HG03139 (cell line): ENCODE data around the gene SCRN1.

Experiments
- ATAC-seq: cut with Tn5 transposase; IDR thresholded peaks from one replicate; pipeline ENCODE4 v1.9.1; 2021; ENCODE audit not compliant: unreplicated experiment

Gene SCRN1, protein sequence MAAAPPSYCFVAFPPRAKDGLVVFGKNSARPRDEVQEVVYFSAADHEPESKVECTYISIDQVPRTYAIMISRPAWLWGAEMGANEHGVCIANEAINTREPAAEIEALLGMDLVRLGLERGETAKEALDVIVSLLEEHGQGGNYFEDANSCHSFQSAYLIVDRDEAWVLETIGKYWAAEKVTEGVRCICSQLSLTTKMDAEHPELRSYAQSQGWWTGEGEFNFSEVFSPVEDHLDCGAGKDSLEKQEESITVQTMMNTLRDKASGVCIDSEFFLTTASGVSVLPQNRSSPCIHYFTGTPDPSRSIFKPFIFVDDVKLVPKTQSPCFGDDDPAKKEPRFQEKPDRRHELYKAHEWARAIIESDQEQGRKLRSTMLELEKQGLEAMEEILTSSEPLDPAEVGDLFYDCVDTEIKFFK

DNA sequence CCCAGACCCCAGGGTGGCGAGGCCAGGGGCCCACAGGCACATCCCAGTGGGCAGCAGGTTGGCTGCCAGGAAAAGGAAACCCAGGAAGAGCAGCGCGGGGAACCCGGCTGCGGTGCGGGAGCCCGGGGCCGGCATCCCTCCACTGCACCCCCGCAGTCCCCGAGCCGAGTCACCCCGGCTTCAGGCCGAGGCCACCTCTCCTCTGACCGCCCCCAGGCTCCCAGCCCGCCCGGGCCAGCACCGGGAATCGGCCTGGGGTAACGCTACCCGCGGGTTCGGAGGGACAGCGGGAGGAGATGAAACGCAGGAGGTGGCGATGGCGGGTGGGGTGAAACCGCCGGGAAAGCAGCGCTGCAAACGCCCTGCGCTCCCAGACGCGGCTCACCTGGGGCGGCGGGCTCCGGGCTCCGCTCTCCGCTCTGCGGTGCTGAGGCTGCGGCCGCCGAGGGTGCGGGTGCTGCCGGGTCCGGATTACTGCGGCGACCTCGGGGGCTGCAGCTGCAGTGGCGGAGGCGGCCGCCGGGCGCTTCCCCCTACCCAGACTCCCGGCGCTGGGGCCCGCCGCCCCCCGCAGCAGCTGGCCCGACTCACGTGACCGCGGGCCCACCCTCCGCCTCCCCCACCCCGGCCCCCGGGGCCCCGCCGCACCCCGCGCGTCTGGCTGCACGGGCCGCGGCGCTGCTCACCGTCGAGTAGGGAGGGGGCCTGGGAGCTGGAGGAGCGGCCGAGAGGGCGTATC, at the start of gene SCRN1:
TSS of gene SCRN1 (minus strand) at position 545 of the 739 bp plus-strand sequence. CDS start 20,734 bp downstream, outside the sequence.
- ATAC-seq = no peak

DNA sequence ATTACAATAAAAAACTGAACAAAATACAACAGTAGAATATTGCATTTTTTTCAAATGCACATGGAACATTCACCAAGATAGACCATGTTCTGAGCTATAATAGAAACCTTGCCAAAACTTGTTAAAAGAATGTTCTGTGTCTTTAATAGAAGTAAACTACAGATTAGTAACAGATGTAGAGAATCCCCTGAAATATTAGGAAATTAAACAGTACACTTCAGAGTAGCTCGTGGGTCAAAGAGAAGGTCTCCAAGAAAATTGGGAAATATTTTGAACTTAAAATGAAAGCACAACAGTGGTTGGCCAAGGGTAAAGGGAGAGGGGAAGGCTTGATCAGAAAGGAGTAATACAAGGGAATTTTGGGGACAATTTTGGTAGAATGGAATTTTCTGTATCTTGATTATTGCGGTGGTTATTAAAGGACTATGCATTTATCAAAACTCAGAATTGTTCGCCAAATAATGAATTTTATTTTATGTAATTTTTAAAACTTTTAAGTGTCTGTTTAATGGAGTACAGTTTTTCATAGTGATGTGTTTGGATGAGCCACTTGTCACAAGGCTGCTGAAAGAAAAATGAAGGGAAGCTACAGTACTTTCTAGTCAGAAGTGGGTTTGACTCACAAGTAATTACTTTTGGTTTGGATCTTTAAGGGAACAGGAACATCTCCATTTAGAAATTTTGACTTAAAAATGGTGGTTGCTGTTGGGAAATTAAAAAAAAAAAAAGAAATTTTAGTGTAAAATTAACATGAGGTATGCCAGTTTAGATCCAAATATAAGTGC, 48.8 kb upstream of the SCRN1 start:
- no peak for ATAC-seq

DNA sequence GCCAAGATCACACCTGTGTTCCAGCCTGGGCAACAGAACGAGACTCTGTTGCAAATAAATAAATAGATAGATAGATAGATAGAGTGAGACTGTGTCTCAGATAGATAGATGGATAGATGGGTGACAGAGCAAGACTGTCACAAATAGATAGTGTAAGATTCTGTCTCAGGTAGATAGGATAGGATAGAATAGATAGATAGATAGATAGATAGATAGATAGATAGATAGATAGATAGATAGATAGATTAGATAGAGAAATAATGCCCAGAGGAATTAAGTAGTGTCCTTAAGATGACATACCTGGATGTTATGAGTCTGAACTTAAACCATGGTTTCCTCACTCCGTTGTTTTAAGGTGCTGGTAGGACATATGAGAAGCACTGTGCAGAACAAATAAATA, 46.6 kb upstream of the SCRN1 start:
- no peak for ATAC-seq

DNA sequence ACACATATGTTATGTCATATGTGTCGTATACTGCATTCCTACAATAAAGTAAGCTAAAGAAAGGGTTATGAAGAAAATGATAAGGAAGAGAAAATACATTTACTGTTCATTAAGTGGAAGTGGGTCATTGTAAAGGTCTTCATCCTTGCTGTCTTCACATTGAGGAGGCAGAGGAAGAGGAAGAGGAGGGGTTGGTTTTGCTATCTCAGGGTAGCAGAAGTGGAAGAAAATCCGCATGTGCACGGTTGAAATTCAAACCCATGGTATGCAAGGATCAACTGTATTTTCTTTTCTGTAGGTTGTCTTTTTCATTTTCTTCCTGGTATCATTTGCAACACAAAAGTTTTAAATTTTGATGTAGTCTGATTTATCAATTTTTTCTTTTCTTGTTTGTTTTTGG, 44.9 kb upstream of the SCRN1 start:
- no peak for ATAC-seq

DNA sequence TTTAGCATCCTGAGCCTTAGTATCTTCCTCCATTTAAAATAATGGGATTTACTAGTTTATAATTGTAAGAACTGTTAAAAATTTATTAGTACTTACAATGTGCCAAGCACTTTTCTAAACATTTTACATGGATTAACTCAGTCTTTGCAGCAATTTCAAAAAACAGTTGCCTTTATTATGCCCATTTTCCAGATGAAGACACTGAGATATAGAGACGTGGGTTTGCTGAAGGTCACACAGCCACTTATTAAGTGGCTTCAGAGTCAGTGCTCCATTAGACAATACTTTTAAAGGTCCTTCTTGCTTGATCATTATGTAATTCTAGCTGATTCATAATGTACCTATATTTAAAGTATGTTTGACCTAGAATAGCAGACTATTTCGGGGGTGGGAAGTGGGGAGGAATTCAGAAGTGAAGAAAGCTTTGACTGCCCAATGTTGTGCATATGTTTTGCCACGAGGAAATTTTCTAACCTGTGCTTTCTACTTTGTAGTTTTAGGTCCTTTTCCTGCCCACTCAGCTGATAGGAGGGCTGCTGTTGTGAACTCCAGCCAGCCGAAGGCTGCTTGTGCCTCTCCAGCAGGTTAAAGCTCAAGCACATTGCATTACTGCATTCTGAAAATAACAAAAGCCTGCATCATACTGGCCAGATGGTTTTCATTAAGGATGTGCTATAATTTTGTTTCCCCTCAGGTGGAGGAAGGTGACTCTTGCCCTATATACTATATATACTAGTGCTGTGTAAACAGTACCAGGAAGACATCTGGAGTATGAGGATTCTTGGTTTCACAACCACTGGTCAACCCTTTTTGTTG, 42.9 kb upstream of the SCRN1 start:
- no peak for ATAC-seq

DNA sequence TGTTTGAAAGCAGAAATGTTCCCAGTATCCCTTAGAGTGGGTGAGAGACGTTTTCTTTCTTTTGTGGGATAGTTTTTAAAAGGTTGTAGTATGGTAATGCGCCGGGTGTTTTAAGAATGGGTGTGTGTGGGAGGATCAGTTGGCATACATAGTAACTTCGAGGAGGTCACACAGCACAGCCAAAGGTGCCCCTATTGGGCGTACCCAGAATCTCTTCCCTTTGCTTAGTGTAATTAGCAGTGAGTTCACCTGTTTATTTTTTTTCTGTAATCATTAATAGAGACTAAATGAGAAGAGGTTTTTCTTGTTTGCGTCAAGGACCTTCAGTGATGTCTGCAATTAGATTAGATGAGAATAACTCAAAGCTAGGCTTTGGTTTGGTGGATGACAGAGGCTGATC, 40.1 kb upstream of the SCRN1 start:
- ATAC-seq = no peak

DNA sequence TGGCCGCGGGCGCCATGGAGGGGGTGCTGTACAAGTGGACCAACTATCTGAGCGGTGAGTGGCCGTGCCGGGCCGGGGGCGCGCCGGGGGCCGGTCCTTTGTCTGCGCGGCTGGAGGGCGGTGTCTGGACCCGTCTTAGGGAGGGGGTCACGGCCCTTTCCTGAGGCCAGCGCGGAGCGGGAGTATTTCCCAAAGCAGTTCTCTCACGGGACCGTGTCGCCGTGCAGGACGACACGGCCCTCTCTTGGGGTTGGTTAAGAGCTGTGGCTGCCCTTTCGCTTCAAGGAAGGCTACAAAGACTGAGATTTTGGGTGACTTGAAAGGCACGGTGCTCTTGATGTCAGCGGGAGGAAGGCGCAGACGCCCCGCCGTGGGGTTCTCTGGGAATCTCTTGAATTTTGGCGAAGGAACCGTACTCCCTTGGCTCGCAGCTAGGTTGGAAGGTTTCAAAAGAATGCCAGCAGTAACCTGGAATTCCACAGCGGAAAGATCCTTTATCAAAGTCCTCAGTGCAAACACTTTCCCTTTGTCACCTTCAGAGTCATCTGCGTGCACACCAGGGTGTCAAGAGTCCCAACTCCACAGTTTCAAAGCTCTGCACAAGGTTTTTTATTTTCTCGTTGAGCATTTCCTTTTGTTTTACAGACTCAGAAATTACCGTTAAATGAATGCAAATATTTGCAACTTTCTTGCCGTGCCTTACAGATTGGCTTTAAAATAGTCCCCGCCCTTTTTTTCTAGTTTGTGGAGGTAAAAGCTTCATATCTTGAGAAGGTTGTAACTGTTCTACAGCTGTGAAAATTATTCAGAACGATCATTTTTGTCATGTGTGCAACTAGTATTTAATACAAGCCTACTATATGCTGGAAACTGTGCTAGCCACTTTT, 39.4 kb upstream of the SCRN1 start:
- peak; percentile 3 for ATAC-seq

DNA sequence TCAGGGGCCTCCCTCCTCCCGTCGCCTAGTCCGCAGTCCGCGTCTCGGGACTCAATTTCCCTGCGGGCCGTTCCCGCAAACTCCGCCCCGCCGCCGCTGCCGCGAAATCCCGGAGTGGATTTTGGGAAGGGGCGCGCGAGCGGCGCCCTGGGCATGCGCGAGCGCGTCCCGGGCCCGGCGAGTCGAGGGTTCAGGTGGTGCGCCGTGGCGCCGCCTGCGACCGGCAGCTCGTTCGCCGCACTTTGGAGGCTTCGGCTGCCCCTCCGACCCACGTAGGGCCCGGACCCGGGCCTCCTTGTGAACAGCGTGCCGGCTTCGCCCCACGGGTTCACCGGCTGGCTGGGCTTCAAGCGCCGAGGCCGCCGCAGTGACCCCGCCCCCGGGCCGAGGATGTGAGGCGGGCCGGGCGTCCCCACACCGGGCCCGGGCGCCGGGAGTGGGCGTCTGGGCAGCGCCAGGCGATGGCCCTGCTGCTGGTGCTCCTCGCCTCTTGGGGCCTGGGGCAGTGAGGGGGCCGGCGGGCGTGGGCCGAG, 38.7 kb upstream of the SCRN1 start, which contains the start of gene PLEKHA8:
TSS of gene PLEKHA8 (plus strand) at position 197 of the 533 bp plus-strand sequence. CDS start 351 bp downstream, outside the sequence.
- ATAC-seq = peak; percentile 48

DNA sequence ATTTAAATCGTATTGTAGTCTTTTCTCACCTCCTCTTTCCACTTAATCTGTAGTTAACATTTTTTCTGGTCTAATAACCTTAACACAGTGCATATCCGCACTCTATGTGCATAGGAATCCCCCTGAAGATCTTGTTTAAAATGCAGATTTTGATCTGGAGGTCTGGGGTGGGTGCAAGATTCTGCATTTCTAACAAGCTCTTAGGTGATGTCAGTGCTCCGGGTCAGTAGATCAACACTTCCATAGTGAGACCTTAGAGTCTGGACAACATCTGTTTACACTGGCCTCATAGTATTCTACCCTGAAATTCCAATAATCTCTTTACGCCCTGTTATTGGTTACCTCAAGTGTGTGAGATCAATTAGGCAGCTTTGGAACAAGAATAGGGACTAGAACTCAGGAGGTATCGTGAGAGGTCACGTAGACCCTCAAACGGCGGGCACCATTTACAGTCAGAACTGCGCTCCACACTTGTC, 38.2 kb upstream of the SCRN1 start:
- peak; percentile 1 for ATAC-seq

DNA sequence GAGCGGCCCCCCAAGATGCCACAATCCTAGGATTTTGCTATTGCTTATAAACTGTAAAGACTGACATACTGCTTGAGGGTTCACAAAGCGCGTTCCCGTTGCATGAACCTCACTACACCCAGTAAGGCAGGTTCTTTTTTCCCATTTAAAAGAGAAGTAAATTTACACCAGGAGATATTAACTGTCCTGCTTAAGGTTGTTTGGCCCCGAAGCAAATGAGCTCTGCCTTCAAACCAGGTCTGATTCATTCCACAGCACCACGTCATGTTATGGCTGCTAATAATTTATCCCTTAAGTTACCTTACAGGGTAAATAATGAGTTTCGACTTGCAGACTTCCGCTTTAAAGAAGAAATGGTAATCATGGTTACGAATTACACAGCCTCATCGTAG, 37.5 kb upstream of the SCRN1 start:
- ATAC-seq = no peak

DNA sequence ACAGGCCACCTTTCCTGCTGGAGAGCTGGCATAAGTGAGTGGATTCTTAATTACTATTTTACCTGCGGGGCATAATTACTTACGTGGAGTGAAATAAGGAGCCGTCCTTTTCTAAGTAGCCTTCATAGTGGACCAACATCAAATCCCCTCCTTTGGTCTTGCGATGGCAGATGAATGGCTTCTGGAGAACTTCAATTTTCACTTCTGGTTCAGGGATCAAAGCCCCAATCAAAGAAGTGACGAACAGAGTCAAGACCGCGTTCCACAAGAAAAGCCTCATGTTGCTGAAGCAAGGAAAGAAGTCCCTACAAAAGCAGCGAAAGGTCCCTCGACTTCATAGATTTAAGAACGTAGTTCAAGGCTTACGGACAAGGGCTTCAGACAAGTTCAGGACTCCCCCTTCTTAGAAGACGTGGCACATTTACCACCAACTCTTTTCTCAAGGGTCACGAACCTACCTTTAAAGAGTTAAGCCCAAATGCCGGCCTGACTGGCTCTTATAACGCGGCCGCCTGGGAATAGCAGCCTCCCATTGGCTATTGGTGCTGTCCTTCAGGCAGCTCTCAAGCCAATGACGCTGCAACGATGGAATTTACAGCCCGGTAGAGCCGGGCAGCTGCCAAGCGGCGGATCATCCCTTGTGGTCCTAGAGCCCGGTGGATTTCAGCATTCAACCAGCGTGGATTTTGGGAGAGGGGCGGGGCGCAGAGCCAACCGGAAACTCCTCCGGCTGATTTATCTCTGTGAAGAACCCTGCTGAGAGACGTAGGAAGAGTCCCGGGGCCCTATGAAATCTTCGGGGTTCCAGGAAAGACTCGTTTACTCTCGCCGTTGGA, 36.8 kb upstream of the SCRN1 start, which contains the start of gene FKBP14:
TSS of gene FKBP14 (minus strand) at position 474 of the 836 bp plus-strand sequence. CDS start at position 280, 194 bp downstream.
- peak; percentile 76 for ATAC-seq

DNA sequence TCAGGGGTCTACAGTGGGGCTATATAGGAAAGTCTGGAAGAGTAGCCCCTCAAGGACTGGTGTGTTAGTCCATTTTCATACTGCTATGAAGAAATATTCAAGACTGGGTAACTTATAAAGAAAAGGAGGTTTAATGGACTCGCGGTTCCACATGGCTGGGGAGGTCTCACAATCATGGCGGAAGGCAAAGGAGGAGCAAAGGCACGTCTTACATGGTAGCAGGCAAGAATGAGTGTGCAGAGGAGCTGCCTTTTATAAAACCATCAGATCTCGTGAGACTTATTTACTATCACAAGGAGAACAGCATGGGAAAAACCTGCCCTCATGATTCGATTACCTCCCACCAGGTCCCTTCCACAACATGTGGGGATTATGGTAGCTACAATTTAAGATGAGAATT, 33.9 kb upstream of the SCRN1 start:
- no peak for ATAC-seq

DNA sequence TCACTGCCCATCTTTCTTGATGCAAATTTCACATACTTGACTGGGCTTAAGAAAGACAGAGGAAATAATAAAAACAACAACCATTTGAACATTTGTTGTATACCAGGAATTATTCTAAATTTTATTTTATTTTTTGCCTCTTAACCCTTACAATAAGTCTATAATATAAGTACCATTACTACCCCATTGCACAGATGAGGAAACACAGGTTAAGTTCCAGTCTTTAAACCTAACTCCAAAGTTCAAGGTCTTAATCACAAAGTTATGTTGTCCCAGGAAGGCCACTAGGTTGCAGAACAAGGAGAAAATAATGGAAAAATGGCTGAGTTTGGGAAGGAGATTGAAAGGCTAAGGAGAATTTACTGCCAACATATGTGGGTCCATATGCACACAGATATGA, 33.4 kb upstream of the SCRN1 start:
- no peak for ATAC-seq

DNA sequence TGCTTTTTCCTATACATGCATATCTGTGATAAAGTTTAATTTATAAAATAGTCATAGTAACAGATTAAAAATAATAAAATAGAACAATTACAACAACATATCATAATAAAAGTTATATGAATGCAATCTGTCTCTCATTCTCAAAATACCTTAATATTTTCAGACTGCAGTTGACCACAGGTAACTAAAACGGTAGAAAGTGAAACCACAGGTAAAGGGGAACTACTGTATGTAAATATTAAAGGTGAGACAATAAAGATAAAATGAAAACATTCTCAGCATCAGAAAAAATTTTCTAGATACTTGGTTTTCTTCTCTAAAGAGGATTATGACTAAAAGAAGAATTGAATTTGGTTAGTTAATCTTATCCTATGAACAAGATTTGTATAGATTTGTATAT, 30.9 kb upstream of the SCRN1 start:
- ATAC-seq = no peak

DNA sequence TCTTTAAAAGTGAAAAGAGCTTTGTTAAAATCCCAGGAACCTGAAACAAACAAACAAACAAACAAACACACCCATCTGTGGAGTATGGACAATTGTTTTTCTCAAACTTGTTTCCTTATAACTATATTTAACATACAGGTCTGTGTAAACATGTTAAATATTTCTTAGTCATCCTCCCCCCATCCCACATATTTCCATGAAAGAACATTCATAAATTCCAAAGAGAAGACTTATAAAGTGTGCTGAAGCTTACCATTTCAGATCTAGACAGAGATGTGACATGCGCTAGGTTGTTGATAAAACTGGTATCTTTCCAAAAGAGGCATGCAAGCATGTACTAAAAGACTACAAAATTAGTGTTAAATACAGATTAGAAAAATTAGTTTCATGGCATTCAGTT, 30.4 kb upstream of the SCRN1 start:
- no peak for ATAC-seq

DNA sequence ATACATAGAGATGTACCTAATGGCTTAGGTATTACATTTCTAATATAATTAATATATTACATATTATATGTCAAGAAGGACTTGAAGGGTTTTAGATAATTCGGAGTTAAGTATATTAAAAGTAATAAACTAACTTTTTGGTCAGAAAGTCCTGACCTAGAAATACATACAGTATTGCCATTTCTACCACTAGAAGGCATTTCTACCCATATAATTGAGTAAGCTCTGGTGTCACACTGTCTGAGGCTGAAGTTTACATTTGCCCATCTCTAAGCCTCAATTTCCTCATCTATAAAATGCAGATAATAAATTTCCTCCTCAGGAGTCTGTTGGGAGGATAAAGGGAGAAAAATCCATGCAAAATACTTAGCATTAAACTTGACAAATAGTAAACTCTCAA, 29.8 kb upstream of the SCRN1 start:
- no peak for ATAC-seq

DNA sequence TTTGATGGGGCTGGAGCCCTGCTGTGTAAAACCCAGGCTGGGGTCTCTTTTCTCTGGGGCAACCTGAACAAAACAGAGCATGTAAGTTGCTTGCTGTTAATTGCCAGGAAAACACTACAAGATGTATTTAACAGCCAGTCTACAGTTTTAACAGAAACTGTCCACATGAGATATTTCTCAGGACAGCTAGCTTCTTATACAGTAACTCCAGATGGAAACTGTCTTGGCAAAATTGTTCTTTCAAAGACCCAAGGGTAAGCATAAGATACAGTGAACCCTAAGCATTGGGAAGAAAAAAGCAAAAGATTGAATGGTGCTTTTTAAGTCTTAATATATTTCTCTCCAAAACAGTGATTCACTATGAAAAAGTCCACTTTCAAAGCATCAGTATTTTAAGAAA, 28.9 kb upstream of the SCRN1 start:
- ATAC-seq = no peak

DNA sequence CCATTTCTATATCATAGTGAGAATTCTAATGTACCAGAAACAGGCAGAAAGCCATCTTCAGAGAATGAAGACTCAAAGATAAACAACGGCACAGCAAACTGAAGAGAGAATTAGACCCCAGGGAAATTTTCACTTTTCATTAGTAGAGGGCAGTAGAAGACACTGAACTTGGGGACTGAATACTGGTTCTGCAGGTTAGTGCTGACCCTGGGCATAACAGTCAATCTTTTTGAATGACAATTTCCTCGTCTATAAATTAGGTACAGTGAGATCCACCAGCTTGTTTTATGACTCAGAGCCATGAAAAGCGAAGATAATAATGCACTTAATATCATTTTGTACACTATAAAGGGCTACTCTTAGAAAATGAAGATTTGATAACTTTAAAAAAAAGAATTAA, 23.2 kb upstream of the SCRN1 start:
- ATAC-seq = no peak
